GM18867 (cell line): ENCODE results near the gene ABHD1.

ENCODE experiments used
- ATAC-seq: cut with Tn5 transposase; IDR thresholded peaks from one replicate; pipeline ENCODE4 v1.9.1; 2021; ENCODE audit warnings: mild to moderate bottlenecking, moderate library complexity; ENCODE audit not compliant: unreplicated experiment

ABHD1 gene

DNA sequence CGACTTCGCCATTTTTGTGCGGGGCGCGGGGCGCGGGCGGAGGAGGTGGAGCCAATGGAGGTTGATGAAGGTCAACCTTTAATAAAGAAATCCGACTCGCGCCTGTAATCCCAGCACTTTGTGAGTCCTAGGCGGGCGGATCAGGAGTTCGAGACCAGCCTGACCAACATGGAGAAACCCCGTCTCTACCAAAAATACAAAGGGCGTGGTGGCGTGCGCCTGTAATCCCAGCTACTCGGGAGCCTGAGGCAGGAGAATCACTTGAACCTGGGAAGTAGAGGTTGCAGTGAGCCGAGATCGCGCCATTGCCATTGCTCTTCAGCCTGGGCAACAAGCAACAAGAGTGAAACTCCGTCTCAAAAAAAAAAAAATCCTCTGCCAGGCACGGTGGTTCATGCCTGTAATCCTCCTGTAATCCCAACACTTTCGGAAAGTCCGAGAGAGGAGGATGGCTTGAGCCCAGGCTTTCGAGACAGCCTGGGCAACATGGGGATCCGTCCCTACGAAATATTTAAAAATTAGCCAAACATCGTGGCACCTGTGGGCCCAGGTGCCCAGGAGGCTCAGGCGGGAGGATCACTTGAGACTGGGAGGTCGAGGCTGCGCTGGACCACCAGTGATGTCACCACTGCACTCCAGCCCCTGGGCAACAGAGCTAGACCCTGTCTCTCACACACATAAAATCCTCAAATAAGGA, 11.3 kb downstream of the ABHD1 start:
- no peak for ATAC-seq

DNA sequence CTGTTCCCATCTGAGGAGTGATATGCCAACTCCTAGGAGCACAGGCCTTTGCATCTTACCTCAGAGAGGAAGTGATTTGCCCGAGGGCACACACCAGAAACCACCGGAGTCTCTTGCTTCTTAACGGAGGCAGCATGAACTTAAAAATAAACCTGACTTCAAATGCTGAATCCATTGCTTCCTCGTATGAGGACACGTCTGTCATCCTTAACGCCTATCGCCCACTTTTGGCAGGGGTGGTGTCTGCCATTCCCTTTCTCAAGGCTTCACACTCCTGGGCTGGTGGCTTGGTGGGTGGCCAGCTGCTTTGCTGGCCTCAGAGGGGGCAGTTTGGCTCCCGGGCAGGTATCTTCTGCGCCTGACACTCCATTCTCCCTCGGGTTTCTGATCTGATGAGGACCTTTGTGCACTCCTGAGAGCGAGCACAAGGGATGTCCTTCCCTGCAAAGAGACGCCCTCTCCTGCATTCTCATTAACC, 11.9 kb downstream of the ABHD1 start:
- no peak for ATAC-seq

DNA sequence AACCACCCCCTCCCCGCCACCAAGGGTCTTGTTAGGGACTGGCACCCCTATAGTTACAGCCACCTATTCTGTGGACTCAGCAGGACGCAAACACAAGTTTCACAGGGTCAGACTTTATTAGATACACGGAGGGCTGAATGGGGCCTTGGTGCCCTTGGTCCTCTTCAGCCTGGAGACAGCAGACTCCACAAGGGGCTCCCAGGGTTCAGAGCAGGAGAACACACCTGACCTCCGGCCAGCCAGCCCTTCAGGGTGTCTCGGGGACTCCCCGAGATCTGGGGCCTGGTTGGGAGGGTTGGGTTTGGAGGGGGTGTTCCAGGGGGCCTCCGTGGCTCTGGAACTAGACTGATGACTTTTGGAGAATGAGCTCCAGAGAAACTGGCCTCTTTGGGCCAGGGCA, 13.1 kb downstream of the ABHD1 start:
- ATAC-seq: no peak

DNA sequence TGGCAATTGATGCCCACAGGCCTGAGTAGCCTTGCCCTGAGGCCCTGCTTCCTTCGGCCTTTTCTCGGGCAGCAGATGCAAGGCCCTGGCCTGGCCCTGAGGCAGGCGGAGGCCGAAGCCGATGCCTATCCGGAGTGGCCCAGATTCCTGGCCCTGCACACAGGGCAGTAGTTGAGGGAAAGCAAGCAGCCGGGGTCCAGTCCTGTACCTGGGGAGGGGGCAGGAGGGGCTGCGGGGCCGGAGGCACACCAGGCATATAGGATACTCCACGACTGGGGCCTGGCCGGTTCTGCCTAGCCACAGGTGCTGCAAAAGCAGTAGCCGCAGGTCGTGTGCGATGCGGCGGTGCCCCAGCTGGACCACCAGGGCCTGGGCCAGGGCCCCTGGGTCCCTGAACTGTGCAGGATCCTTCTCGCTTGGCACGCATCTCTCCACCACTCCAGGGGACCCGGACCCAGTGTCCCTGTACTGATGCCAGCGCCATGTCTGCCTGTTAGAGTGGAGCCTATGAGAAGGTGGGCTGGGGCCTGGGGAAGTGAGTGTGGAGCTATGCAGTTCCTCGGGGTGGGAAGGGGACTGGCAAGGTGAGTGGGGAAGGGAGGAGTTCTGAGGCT, 13.8 kb downstream of the ABHD1 start:
- no peak for ATAC-seq

DNA sequence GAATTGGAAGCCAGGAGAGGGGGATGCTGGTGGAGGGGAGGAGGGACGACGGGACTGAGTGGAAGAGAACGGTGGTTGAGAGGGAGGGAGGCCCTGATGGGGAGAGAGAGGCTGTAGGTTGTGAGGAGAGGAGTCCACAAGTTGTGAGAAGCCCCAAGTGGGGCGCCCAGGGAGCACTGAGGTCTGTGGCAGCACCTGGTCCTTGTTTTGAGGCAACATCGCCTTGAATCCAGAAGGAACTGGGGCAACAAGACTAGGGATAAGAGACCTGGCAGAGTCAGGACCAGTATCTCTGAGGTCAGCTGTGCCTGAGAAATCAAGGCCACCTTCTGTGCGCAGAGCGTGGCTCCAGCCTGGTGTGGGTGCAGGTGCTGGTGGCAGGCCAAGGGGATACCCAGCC, 14.5 kb downstream of the ABHD1 start:
- no peak for ATAC-seq

DNA sequence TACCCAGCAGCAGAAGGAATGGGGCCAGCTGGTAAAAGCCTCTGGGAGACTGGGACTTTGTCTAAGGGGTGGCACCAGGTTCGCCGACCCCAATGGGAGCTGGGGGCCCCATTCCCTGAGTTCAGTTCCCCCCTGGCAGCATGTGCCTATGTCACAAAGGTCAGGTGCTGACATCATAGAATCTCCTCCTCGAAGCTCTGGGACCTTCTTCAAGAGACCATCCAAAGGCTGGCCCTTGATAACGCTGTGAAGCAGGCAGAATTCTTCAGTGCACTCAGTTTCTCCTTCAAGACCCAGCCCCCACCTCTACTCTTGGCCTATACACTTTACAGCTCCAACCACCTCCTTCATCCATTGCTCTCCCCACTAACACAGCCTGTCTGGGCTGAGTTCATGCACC, 15.7 kb downstream of the ABHD1 start, which contains the start of gene PRR30:
Gene PRR30, minus strand, starts transcription at position 101 of the 400 bp plus-strand sequence. CDS start 1,081 bp downstream, outside the sequence.
- no peak for ATAC-seq

DNA sequence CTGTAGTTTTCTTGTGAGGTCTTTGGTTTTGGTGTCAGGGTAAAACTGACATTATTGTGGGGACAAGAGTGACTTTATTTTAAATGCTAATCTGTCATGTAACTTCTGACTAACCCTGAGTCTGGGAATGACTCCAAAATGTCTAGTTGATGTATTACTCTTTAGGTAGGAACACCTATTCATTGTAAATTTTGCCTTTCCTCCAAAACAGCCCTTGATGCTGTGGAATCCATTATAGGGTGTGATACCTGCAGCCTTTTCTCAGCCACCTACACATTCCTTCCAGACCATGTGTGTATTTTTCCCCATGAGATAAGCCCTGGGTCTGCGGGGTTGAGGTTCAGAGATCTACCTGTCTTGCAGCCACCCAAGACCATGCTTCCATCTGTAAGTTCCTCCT, 19.7 kb downstream of the ABHD1 start:
- no peak for ATAC-seq

DNA sequence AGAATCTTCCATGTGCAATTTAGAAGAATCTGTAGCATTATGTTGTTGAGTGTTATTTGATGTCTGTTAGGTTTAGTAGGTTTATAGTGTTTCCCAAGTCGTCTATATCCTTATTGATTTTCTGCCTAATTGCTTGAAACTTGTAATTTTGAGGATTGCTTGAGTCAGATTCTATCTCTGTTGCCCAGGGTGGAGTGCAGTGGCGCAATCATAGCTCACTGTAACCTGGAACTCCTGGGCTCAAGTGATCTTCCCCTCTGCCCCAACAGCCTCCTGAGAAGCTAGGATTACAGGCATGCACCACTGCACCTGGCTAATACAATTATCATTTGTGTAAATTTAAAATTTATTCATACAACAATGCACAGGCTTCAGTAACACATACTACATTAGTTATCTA, 22.1 kb downstream of the ABHD1 start:
- ATAC-seq: no peak

DNA sequence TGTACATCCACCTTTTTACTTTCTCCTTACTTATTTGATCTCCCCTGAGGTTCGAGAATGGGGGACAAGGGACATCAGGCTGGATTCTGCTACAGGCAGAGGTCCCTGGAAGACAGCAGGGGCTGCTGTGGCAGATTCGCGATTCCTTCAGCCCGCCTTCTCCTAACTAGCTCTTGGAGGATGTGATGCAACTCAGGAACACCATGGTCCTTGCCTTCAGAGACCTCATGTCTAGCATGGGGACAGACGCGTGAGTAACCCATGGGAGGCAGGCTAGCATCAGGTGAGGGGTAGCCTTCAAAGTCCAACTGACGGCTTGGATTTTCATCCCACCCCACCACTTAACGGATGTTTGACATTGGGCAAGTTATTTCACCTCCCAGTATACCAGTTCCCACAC, 24.3 kb downstream of the ABHD1 start:
- ATAC-seq: no peak

DNA sequence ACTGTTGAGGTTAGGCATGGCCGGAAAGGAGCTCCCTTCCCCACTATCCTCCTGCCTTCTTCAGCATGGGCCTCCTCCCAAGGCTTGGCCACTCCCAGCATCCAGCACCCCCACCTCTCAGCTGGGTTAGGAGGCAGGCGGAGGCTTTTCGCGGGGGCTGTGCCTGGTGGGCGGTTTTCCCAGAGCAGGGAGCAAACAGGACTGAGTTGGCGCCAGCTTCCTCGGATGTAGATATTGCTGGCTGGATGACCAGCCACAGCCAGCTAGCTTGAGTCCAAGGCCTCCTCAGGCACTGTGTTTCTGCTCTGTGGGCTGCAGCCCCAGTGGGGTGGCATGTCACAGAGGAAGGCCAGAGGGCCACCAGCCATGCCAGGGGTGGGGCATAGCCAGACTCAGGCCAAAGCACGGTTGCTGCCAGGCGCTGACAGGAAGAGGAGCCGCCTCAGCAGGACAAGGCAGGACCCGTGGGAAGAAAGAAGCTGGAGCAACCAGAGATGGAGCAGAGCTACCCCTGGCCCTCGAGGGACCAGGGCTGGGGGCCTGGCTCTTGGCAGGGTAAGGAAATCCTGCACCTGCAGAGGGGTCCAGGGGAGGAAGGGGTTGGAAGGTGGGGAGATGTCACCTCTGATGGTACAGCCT, 25.3 kb downstream of the ABHD1 start, which contains the start of gene TCF23:
Gene TCF23, plus strand, starts transcription at position 204 of the 639 bp plus-strand sequence. Its CDS starts 130 bp downstream, at position 334.
- no peak for ATAC-seq

DNA sequence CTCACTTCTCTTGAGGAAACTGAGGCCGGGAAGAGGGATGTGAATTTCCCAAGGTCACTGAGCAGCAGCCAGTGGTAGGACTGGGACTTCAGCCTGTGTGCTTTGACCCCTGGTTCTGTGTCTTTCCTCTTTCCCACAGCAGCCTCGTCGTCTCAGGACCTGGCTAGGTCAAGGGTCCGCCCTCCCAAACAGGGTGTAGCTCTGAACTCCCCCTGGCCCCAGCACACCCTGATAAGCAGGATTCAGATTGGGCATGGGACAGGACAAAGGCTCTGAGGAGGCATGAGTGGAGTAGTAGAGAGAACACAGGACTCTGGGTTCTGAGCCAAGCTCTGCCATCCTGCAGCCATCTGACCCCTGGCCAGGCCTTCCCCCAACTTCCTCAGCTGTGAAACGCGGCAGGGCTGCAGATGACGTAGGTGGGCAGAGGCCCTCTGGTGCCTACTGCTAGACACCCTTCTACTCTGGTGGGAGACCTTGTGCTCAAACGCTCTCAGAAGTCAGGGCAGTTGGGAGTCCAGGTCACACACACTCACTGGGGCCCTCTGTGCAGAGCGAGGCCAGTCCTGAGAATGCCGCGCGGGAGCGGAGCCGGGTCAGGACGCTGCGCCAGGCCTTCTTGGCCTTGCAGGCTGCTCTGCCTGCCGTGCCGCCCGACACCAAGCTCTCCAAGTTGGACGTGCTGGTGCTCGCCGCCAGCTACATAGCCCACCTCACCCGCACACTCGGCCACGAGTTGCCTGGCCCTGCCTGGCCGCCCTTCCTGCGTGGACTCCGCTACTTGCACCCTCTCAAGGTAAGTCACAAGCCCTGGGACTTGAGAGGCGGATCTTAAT, 26.2 kb downstream of the ABHD1 start:
- no peak for ATAC-seq

DNA sequence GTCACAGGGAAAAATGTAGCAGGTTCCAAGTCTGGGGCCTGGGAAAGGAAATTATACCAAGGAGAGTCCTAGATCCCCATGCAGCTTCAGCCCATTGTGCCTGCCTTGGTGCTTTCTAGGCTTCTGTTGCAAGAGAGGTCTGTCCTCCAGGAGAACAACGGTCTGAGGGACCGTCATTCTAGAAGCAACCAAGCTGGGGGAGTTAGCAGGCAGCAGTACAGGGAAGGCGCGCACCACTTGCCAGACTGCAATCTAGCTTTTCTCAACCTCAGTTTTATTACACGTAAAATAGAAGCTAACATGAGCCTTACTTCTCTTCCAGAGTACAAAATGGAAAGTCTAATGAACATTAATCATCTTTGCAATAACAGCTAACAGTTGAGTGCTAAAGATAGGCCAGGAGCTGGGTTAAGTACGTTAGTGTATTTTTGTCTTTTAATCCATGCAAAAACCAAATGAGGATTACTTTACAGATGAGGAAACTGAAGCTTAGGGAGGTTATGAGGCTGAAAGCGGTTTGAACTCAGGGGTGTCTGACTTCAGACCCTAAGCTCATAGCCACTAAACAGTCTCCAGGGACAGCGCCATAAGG, 27.1 kb downstream of the ABHD1 start:
- no peak for ATAC-seq

DNA sequence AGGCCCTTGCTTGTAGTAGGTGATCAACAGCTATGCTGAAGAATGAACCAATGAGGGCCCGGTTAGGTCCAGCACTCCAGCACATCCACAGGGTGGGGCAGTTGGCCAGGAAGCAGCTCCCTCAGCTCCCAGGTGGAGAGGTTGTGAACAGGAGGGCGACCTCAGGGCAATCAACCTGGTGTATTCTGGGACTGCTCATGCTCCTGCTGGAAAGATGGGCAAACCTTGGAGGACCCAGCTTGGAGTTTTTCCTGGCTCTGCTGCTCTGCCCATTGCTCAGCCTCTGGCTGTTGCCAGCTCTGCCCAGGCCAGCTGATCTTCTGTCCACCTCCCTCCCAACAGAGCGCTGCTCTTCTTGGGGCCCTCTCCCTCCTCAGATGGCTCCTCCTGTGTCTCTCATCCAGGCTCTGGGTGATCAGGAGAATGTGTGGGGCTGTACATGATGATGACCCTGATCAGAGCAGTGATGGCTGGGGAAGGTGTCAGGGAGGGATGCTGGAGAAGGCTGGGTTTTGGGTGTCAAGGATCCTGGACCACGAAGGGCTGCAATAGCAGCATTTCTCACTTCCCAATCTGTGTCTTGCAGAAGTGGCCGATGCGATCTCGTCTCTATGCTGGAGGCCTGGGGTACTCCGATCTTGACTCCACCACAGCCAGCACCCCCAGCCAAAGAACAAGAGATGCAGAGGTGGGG, 28.6 kb downstream of the ABHD1 start:
- ATAC-seq: no peak

DNA sequence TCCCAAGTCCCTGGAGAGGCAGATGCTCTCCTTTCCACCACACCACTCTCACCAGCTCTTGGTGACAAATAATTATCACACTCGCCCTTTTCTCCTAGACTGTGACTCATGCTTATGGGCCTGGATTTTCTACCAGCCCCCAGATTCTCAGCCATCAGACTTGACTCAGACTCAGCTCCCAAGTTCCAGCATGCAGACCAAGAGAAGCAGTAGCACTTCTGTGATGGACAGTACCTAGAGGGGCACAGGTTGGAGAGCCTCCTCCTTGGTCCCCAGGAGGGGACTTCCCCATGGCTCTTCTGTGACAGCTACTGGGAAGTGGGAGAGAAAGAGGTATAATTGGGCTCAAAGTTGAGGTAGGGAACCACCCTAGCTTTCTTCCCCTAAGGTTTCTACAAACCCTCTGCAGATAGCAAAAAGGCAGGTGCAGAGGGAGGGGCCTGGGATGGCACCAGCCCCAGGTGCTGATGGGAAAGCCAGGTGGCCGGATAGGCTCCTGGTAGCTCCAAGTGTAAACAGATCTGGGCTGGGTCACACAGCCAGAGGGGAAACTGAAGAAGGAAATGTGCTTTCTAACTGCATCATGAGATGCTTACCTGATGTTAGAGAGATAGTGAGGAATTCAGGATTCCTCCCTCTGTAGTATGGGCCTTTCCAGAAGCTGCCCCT, 29.3 kb downstream of the ABHD1 start:
- ATAC-seq: no peak

DNA sequence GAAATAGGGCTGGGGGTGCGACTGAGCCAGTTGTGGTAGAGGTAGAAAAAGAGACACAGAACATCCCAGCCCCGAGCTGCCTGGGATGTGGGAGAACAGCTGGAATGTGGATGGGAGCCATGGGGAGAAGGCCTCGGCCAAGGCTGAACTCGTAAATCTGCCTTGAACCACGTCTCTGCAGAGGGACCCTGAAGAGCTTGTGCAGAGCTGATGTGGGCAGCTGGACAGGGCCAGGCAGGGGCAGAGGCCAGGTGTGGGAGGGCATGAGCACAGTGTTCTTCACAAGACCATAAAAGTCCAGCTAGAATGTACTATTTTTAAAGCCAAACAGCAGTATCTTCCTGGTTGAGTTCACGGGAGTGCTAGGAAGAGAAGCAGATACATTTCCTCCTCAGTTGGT, 30.9 kb downstream of the ABHD1 start:
- no peak for ATAC-seq

DNA sequence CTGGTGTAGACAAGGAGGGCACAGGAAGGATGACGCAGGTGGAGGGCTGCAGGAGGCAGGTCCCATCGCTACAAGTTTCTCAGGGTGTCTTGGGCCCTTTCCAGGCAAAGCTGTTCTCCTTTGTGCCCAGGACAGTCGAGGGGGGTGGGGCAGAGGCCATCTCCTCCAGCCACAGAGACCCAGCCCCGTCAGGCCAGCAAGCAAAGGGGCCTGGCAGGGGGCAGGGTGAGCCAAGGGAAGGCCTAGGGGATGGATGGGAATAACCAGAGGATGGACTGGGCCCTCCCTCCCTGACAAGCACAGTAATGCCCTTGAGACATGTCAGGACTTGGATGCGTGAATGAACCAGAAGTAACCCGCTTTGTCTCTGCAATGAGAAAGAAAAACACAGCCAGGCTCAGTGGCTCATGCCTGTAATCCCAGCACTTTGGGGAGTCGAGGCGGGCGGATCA, 31.5 kb downstream of the ABHD1 start:
- ATAC-seq: no peak

DNA sequence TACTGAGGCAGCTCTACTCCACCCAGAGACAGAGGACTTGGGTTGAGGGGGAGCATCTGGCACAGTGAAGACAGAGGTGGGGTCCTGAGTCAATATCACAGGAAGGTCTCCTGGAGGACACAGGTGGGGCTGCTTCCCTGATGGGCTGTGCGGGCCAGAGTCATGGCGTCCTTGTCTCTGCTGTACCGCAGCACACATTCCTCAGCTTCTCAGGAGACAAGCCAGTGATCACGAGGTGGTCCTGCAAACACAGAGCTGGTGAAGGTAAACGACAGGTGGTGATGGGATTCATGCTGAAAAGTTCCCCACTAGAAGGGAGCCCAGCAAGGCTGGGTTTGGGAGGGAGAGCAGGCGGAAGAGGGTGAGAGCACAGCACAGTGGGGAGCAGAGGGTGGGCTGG, 34.9 kb downstream of the ABHD1 start:
- ATAC-seq: no peak

DNA sequence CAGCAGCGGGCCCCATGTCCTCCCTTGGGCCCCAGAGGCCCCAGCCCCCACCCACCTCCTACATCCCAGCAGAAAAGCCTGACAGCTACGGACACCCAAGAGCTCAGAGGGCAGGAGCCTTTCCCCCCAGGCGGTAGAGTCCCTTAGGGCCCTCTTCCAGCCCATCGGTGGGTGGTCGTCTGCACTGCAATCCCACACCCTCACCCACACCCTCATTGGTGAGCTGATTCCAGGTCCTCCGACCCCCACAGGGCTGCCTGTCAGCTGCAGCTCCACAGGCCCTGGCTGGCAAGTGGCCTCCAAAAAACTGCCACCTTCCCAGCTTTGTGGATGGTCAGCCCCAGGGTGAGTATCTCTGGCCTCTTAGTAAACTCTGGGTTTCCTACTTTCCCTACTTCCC, 35.7 kb downstream of the ABHD1 start:
- ATAC-seq: no peak

DNA sequence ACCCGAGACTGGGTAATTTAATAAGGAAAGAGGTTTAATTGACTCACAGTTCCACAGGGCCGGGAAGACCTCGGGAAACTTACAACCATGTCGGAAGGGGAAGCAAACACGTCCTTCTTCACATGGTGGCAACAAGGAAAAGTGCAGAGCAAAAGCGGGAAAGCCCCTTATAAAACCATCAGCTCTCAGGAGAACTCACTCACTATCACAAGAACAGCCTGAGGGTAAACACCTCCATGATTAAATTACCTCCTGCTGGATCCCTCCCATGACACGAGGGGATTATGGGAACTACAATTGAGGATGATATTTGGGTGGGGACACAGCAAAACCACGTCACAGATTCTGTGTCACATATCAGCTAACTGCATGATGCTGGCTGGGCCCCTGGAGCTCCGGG, 36.6 kb downstream of the ABHD1 start:
- no peak for ATAC-seq
